Retina (tissue), 1 donor: ENCODE measurements around the gene PLA2G4A.
"Not testable (repeated sequence)": the region's sequence is repeated elsewhere in the genome, so short reads cannot be mapped to it uniquely, and the experiment has no call there.

Experiments used
- DNase-seq: peaks from one replicate; pipeline ENCODE4 v3.0.0-alpha.2; 2016

The PLA2G4A gene

GRCh38 chr1:186875896-186876835, 47.4 kb downstream of the PLA2G4A start:
- DNase-seq: no peak

- DNase-seq: no peak
Measured at GRCh38 chr1:186878356-186878755, 49.6 kb downstream of the PLA2G4A start.

GRCh38 chr1:186880982-186881381, 52.2 kb downstream of the PLA2G4A start:
- no peak for DNase-seq

- no peak for DNase-seq
Measured at GRCh38 chr1:186882372-186883134, 53.8 kb downstream of the PLA2G4A start.

- no peak for DNase-seq
Measured at GRCh38 chr1:186884251-186884650, 55.5 kb downstream of the PLA2G4A start.

GRCh38 chr1:186887203-186887602, 58.5 kb downstream of the PLA2G4A start:
- no peak for DNase-seq

GRCh38 chr1:186888367-186888766, 59.6 kb downstream of the PLA2G4A start:
- DNase-seq: no peak

- no peak for DNase-seq
Measured at GRCh38 chr1:186892936-186893335, 64.2 kb downstream of the PLA2G4A start.

GRCh38 chr1:186894415-186894814, 65.7 kb downstream of the PLA2G4A start:
- no peak for DNase-seq

GRCh38 chr1:186896211-186896610, 67.5 kb downstream of the PLA2G4A start:
- no peak for DNase-seq

- DNase-seq: no peak
Measured at GRCh38 chr1:186897008-186897407, 68.3 kb downstream of the PLA2G4A start.

GRCh38 chr1:186899577-186899976, 70.8 kb downstream of the PLA2G4A start:
- DNase-seq: no peak

- DNase-seq: no peak
Measured at GRCh38 chr1:186899977-186900376, 71.2 kb downstream of the PLA2G4A start.

GRCh38 chr1:186900539-186901237, 71.9 kb downstream of the PLA2G4A start:
- DNase-seq: no peak

- no peak for DNase-seq
Measured at GRCh38 chr1:186901631-186902030, 72.9 kb downstream of the PLA2G4A start.

GRCh38 chr1:186903374-186904136, 74.8 kb downstream of the PLA2G4A start:
- DNase-seq: no peak

GRCh38 chr1:186904361-186904760, 75.6 kb downstream of the PLA2G4A start:
- DNase-seq: no peak

GRCh38 chr1:186905561-186905960, 76.8 kb downstream of the PLA2G4A start:
- no peak for DNase-seq

- DNase-seq: no peak
Measured at GRCh38 chr1:186915555-186915954, 86.8 kb downstream of the PLA2G4A start.

GRCh38 chr1:186917106-186917786, 88.5 kb downstream of the PLA2G4A start:
- DNase-seq: not testable (repeated sequence)

- DNase-seq: not testable (repeated sequence)
Measured at GRCh38 chr1:186921386-186921785, 92.6 kb downstream of the PLA2G4A start.

GRCh38 chr1:186922814-186923213, 94.1 kb downstream of the PLA2G4A start:
- DNase-seq: not testable (repeated sequence)
